Kidney (tissue), 14 donors: ENCODE data around the gene ZNF627. TPM values are rescaled to one million over a fixed set of nuclear protein-coding genes. Genes with fewer than 3 reads are reported as not detected.

Experiments used
- DNase-seq, 5 donors: peaks; one replicate each; pipeline ENCODE4 v3.0.0-alpha.2; 2013 to 2020
- FAIRE-seq: peaks from 2 replicates; lab custom pipeline; 2012; peaks lifted over from hg19 to GRCh38; lab: Jason Lieb, UNC
- H3K27ac ChIP-seq, 2 donors: one replicate each; pipeline ENCODE4 v1.7.0; 2013; ENCODE audit warnings: low read depth in 2 of 2, low read length in 2 of 2, inconsistent platforms in 1 of 2
- H3K27me3 ChIP-seq: one replicate; pipeline ENCODE4 v1.7.1; 2013; ENCODE audit warnings: low read length, inconsistent platforms; ENCODE audit not compliant: control insufficient read depth, insufficient read depth
- H3K36me3 ChIP-seq, 3 donors: one replicate each; pipeline versions ENCODE4 v1.7.0 to v1.7.1; 2013; ENCODE audit warnings: low read length in 3 of 3, control low read depth in 1 of 3, inconsistent platforms in 1 of 3; ENCODE audit not compliant: insufficient read depth in 3 of 3, control insufficient read depth in 2 of 3
- H3K4me1 ChIP-seq, 3 donors: one replicate each; pipeline versions ENCODE4 v1.7.0 to v1.7.1; 2013; ENCODE audit warnings: low read length in 3 of 3, inconsistent platforms in 1 of 3, low read depth in 1 of 3; ENCODE audit not compliant: control insufficient read depth in 2 of 3, insufficient read depth in 2 of 3
- H3K4me3 ChIP-seq, 3 donors: one replicate each; pipeline versions ENCODE4 v1.7.0 to v1.8.1; 2013; ENCODE audit warnings: low read length in 3 of 3, control low read depth in 1 of 3, inconsistent platforms in 1 of 3
- H3K9ac ChIP-seq, 3 donors: one replicate each; pipeline versions ENCODE4 v1.7.0 to v1.7.1; 2013; ENCODE audit warnings: low read length in 3 of 3, control low read depth in 1 of 3, inconsistent platforms in 1 of 3
- H3K9me3 ChIP-seq, 3 donors: one replicate each; pipeline versions ENCODE4 v1.7.0 to v1.7.1; 2013; ENCODE audit warnings: low read length in 3 of 3, control low read depth in 1 of 3, inconsistent platforms in 1 of 3; ENCODE audit not compliant: control insufficient read depth in 2 of 3, insufficient read depth in 1 of 3
- intact Hi-C: fragments of 100-400 bp; cut with DNase I; formaldehyde crosslinking; loops from one replicate; pipeline ENCODE4 v1.11.1; 2022
- polyA plus RNA-seq: library from polyadenylated mRNA; stranded (reverse); fragments of 350-450 nt; fragmentation: Illumina TruSeq; extraction: RNeasy Lipid Tissue Mini Kit (QIAGEN cat#74804); gene quantifications from one replicate; pipeline ENCODE4 v1.2.3, GENCODE V29; 2014; ENCODE audit warnings: low read depth, low replicate concordance; ENCODE audit not compliant: insufficient read depth
- total RNA-seq: library from RNA; stranded (reverse); fragmentation: NEBNext Ultra II Directional; extraction: Animal tissue kit (Norgen Biotek cat#: 25700); gene quantifications from one replicate; pipeline ENCODE4 v1.2.1, GENCODE V29; 2021
- TF ChIP-seq, protein P1 (sequence below): IDR thresholded peaks from 3 replicates; pipeline ENCODE4 v1.5.1; 2012; ENCODE audit warnings: mild to moderate bottlenecking, moderate library complexity, borderline replicate concordance; ENCODE audit not compliant: insufficient read depth; ENCODE audit errors: extremely low read depth
- donor health status: control.
- donor health status: control.
- donor health status: control.
- donor health status: control.
- donor health status: control.
- donor health status: DM: yes; HTN: yes; CAD: no.
- donor health status: Normal renal cell carcinoma (clear cell type).

Gene ZNF627
- total and polyA plus RNA-seq, 2 donors from 2014 or later = 8.4 to 20.8 TPM

DNA sequence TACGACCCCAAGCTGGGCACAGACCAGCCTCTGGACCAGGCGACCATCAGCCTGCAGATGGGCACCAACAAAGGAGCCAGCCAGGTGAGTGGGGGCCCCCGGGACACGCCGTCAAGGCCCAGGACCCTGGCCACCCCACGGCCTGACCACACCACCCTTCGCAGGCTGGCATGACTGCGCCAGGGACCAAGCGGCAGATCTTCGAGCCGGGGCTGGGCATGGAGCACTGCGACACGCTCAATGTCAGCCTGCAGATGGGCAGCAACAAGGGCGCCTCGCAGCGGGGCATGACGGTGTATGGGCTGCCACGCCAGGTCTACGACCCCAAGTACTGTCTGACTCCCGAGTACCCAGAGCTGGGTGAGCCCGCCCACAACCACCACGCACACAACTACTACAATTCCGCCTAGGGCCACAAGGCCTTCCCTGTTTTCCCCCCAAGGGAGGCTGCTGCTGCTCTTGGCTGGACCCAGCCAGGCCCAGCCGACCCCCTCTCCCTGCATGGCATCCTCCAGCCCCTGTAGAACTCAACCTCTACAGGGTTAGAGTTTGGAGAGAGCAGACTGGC is 47.8 kb upstream of the ZNF627 start:
- intact Hi-C loops = no loop called here
- TF ChIP-seq, protein P1, sequence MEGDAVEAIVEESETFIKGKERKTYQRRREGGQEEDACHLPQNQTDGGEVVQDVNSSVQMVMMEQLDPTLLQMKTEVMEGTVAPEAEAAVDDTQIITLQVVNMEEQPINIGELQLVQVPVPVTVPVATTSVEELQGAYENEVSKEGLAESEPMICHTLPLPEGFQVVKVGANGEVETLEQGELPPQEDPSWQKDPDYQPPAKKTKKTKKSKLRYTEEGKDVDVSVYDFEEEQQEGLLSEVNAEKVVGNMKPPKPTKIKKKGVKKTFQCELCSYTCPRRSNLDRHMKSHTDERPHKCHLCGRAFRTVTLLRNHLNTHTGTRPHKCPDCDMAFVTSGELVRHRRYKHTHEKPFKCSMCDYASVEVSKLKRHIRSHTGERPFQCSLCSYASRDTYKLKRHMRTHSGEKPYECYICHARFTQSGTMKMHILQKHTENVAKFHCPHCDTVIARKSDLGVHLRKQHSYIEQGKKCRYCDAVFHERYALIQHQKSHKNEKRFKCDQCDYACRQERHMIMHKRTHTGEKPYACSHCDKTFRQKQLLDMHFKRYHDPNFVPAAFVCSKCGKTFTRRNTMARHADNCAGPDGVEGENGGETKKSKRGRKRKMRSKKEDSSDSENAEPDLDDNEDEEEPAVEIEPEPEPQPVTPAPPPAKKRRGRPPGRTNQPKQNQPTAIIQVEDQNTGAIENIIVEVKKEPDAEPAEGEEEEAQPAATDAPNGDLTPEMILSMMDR = no peak
- no peak overlapping the region for H3K9ac ChIP-seq

DNA sequence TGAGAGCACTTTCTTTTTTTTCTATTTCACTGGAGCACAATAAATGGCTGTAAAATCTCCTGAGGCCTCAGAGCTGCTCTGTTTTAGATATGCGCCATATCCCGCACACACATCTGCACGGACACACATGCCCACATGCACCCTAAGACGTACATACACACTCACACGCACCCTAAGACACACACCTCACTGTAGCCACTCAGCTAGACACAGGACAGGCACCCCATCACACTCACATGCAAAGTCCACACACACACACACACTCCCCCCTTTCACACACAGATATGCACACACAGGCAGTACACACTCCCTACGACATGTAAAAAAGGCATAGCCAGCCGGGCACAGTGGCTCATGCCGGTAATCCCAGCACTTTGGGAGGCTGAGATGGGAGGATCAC is 47.0 kb upstream of the ZNF627 start:
- Histone ChIP-seq H3K36me3 (peaks cover 0 to 9% (median 5%) of the 10 kb centered on the region in 3 donors), H3K4me3 (no peak overlapping the region), H3K9ac (no peak overlapping the region), H3K27me3 (no peaks in the 10 kb centered on the region), H3K9me3 (no peaks in the 10 kb centered on the region), H3K27ac (no peak overlapping the region), H3K4me1 (no peaks in the 10 kb centered on the region)
- TF ChIP-seq, protein P1 = no peak
- intact Hi-C loops = no loop called here
- FAIRE-seq (no peak), DNase-seq (no peak)

More for the DNA sequence above, 47.8 kb upstream of the ZNF627 start:
- Histone ChIP-seq H3K36me3 (peaks cover 0 to 9% (median 5%) of the 10 kb centered on the region in 3 donors), H3K9me3 (no peaks in the 10 kb centered on the region), H3K4me1 (no peaks in the 10 kb centered on the region), H3K27me3 (no peaks in the 10 kb centered on the region), H3K4me3 (no peak overlapping the region), H3K27ac (no peak overlapping the region)
- no peak for DNase-seq
- FAIRE-seq = no peak

DNA sequence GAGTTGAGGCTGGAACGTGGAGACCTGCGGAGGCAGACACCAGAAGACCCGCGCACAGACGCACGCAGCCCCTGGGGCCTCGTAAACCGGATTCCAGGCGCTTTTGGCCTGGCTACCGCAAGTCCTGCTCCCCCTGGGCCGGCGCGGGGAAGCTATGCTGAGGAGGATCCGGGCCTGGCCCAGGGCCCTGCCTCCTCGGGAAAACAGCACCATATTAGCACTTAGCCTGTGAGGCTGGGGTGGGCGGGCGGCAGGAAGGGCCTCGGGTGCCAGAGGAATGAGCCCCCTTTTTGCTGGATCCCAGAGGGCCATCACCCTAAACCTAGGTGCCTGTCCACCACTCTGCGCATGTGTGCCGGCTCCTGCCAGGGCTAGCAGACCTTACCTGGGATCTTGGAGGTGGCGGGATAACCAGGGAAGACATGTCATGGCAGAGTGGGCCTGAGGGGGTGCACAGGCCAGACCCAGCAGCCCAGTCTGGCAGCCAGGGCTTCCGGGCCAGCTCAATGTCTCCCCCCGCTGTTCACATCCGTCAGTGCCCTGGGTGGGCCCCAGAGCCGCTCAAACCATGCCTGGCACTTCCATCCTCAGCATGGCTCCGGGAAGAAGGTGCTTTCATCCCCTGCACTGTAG is 45.6 kb upstream of the ZNF627 start:
- DNase-seq (peak in 1 of 5 donors; percentile 81), FAIRE-seq (no peak)
- peaks cover 0 to 15% (median 10%) of the 10 kb centered on the region in 3 donors for H3K36me3 ChIP-seq
- H3K4me1 ChIP-seq = no peaks in the 10 kb centered on the region
- H3K4me3 ChIP-seq = no peak overlapping the region
- H3K9ac ChIP-seq = no peak overlapping the region
- no peaks in the 10 kb centered on the region for H3K27me3 ChIP-seq
- no peaks in the 10 kb centered on the region for H3K9me3 ChIP-seq
- TF ChIP-seq, protein P1 = no peak
- intact Hi-C loops = no loop called here
- H3K27ac ChIP-seq = no peak overlapping the region
